Naive thymus-derived CD4-positive, alpha-beta T cell (primary cell): Measurements from ENCODE around the gene POC5. TPM values are rescaled to one million over a fixed set of nuclear protein-coding genes. Genes with fewer than 3 reads are reported as not detected.

Source experiments
- ATAC-seq: fragments of 150-1000 bp; cut with Tn5 transposase; 2 replicates; pipeline ENCODE4 v1.10.0; 2021; ENCODE audit warnings: mild to moderate bottlenecking, moderate library complexity
- CTCF ChIA-PET: fragments of 350-600 bp; sonication (Branson Sonifier 250); formaldehyde crosslinking; loops from one replicate; lab custom pipeline; 2021; ENCODE audit warnings: antibody characterized with exemption; lab: Charles Lee
- POLR2A ChIA-PET: fragments of 350-600 bp; sonication (Branson Sonifier 250); formaldehyde crosslinking; loops from one replicate; lab custom pipeline; 2021; ENCODE audit warnings: antibody characterized with exemption, inconsistent platforms; lab: Charles Lee
- DNase-seq, 9 donors: peaks; one replicate each; pipeline versions ENCODE4 v3.0.0 to v3.0.0-alpha.2; 2020 to 2022; ENCODE audit warnings: mixed read lengths in 1 of 9
- H3K27ac ChIP-seq: one replicate; pipeline ENCODE4 v1.7.0; 2013; ENCODE audit warnings: mild to moderate bottlenecking, low read depth, low read length, moderate library complexity
- H3K27me3 ChIP-seq, 2 donors: one replicate each; pipeline ENCODE4 v1.7.0; 2013; ENCODE audit warnings: low read length in 2 of 2, mild to moderate bottlenecking in 2 of 2, moderate library complexity in 2 of 2; ENCODE audit not compliant: control insufficient read depth in 2 of 2, insufficient read depth in 2 of 2
- H3K36me3 ChIP-seq, 3 experiments: 1 replicate in 2 of 3; 2 replicates in 1 of 3; pipeline ENCODE4 v1.7.0; 2013; ENCODE audit warnings: low read length in 3 of 3, mild to moderate bottlenecking in 3 of 3, moderate library complexity in 1 of 3; ENCODE audit not compliant: insufficient read depth in 3 of 3, control insufficient read depth in 2 of 3
- H3K4me1 ChIP-seq, 2 donors: one replicate each; pipeline ENCODE4 v1.7.0; 2013; ENCODE audit warnings: low read length in 2 of 2, mild to moderate bottlenecking in 2 of 2, moderate library complexity in 1 of 2; ENCODE audit not compliant: control insufficient read depth in 2 of 2, insufficient read depth in 2 of 2
- H3K4me3 ChIP-seq: 2 replicates; pipeline ENCODE4 v1.7.0; 2013; ENCODE audit warnings: mild to moderate bottlenecking, low read length
- H3K9me3 ChIP-seq, 3 experiments: 1 replicate in 2 of 3; 2 replicates in 1 of 3; pipeline ENCODE4 v1.7.0; 2013; ENCODE audit warnings: low read length in 3 of 3; ENCODE audit not compliant: control insufficient read depth in 2 of 3
- H3K27ac Mint-ChIP-seq, 9 donors: one replicate each; pipeline ENCODE4 v1.8.0; 2020 to 2022; ENCODE audit warnings: mixed read lengths in 9 of 9, mild to moderate bottlenecking in 8 of 9, moderate library complexity in 5 of 9, inconsistent platforms in 2 of 9
- H3K27me3 Mint-ChIP-seq, 5 donors: one replicate each; pipeline ENCODE4 v1.8.0; 2021 to 2022; ENCODE audit warnings: mixed read lengths in 5 of 5, mild to moderate bottlenecking in 1 of 5
- H3K36me3 Mint-ChIP-seq, 5 donors: one replicate each; pipeline ENCODE4 v1.8.0; 2020 to 2022; ENCODE audit warnings: mixed read lengths in 5 of 5, mild to moderate bottlenecking in 3 of 5, inconsistent platforms in 1 of 5
- H3K4me1 Mint-ChIP-seq, 7 donors: one replicate each; pipeline ENCODE4 v1.8.0; 2020 to 2022; ENCODE audit warnings: mixed read lengths in 7 of 7, mild to moderate bottlenecking in 3 of 7, inconsistent platforms in 1 of 7
- H3K4me3 Mint-ChIP-seq, 10 donors: one replicate each; pipeline ENCODE4 v1.8.0; 2020 to 2022; ENCODE audit warnings: mild to moderate bottlenecking in 10 of 10, mixed read lengths in 10 of 10, moderate library complexity in 6 of 10, inconsistent platforms in 2 of 10
- H3K9me3 Mint-ChIP-seq, 11 donors: one replicate each; pipeline ENCODE4 v1.8.0; 2020 to 2022; ENCODE audit warnings: mixed read lengths in 11 of 11, mild to moderate bottlenecking in 4 of 11, inconsistent platforms in 1 of 11, moderate library complexity in 1 of 11
- intact Hi-C, 2 donors: fragments of 100-400 bp; cut with micrococcal nuclease; formaldehyde crosslinking; loops; one replicate each; pipeline ENCODE4 v1.15.1; 2023
- polyA plus RNA-seq, 2 donors: library from polyadenylated mRNA; unstranded; fragments of 300-500 nt; fragmentation: Illumina TruSeq; gene quantifications; one replicate each; pipeline ENCODE4 v1.2.3, GENCODE V29; 2021
- total RNA-seq, 6 experiments: library from RNA in 5 of 6; stranded (reverse) in 5 of 6; gene quantifications; 1 replicate in 5 of 6; 2 replicates in 1 of 6; pipeline ENCODE4 v1.2.3 and lab custom pipeline; 2021 to 2026

POC5 gene
- total and polyA plus RNA-seq, 7 experiments from 2014 or later: 8.5 to 18.0 (median 15.0) TPM

DNA sequence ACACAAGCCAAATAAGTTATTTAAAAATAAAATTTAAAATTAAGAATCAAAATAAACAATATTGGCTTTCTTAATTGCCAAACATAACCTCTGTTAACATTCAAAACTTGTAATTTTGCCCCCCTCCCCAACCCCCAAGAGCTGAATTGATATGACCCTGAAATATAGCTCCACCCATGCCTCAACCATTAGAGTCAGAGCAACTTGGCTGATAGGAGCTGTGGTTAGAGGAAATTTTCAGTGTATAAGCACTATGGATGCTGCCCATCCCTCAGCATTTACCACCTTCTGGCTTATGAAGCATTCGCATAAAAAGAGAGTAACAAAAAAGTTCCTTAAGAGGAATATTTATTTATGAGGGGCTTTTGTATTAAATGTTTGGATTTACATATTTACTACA, 6.1 kb downstream of the POC5 start:
- Mint-ChIP-seq H3K4me3 (no peak overlapping the region), H3K36me3 (peaks cover 5 to 33% (median 21%) of the 10 kb centered on the region in 5 donors), H3K9me3 (peaks cover 0 to 1% (median 0%) of the 10 kb centered on the region in 11 donors), H3K27me3 (no peaks in the 10 kb centered on the region), H3K27ac (peak overlapping the region in 1 of 9 donors; percentile 59), H3K4me1 (peaks cover 23 to 50% (median 44%) of the 10 kb centered on the region in 7 donors)
- POLR2A ChIA-PET: no interaction called here
- ATAC-seq (no peak), DNase-seq (no peak)
- H3K4me1 ChIP-seq: peaks cover 1 to 4% of the 10 kb centered on the region in 2 donors
- no peak overlapping the region for H3K4me3 ChIP-seq
- intact Hi-C loops: loop anchor here (10.0 kb wide), 2 partner anchors 476 to 544 kb away; partner anchors contain the start of gene ANKRD31 (in 1 of the 2)
- CTCF ChIA-PET: no interaction called here
- H3K27me3 ChIP-seq: no peaks in the 10 kb centered on the region
- no peaks in the 10 kb centered on the region for H3K9me3 ChIP-seq
- H3K27ac ChIP-seq: no peak overlapping the region
- H3K36me3 ChIP-seq: peaks cover 0 to 19% (median 0%) of the 10 kb centered on the region in 3 experiments

DNA sequence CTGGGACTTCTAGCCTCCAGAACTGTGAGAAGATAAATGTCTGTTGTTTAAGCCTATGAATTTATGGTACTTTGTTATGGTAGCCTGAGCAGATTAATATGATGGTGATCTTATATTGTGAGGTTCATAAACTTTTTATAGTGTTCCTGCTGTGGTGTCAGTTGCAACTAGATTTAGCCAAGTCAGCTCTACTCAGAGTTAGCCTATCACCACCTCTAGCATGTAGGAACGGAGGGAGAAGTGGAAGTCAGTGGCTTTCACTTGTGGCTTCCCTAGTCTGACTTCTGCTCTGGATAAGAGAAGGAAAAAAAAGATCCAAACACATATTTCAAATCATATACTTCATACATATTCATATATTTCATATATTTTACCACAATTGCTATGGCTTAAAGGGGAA, 6.6 kb downstream of the POC5 start:
- no peak for DNase-seq
- POLR2A ChIA-PET: no interaction called here
- Histone ChIP-seq H3K4me3 (no peak overlapping the region), H3K36me3 (peaks cover 0 to 19% (median 0%) of the 10 kb centered on the region in 3 experiments), H3K4me1 (peaks cover 0 to 3% of the 10 kb centered on the region in 2 donors), H3K9me3 (no peaks in the 10 kb centered on the region), H3K27ac (no peak overlapping the region), H3K27me3 (no peaks in the 10 kb centered on the region)
- Mint-ChIP-seq H3K36me3 (peaks cover 5 to 36% (median 20%) of the 10 kb centered on the region in 5 donors), H3K4me1 (peaks cover 19 to 45% (median 39%) of the 10 kb centered on the region in 7 donors), H3K4me3 (no peak overlapping the region), H3K27ac (no peak overlapping the region), H3K9me3 (no peaks in the 10 kb centered on the region), H3K27me3 (no peaks in the 10 kb centered on the region)
- CTCF ChIA-PET: no interaction called here
- intact Hi-C loops: loop anchor here (10.0 kb wide), 2 partner anchors 476 to 544 kb away; partner anchors contain the start of gene ANKRD31 (in 1 of the 2)
- ATAC-seq: peak; percentile 44

DNA sequence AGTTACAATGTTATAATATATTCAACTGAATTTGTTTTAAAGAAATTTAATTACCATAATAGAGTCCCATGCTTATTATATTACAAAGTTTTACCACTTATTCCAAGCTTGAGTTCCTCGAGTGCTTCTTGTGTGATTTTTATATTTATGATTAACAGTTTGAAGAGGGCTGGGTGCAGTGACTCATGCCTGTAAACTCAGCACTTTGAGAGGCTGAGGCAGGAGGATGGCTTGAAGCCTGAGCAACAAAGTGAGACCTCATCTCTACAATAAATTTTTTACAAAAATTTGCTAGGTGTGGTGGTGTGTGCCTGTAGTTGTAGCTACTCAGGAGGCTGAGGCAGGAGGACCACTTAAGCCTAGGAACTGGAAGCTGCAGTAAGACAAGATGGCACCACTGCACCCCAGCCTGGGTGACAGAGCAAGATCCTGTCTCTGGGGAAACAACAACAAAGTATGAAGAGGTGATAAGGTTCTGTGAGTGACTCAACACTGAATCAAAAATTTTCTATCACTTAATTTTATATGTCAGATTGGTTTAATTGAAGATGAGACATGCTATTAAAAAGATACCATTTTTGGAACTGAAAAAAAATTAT, 9.2 kb downstream of the POC5 start:
- Mint-ChIP-seq H3K9me3 (no peaks in the 10 kb centered on the region), H3K36me3 (peaks cover 0 to 34% (median 14%) of the 10 kb centered on the region in 5 donors), H3K4me3 (no peak overlapping the region), H3K27me3 (no peaks in the 10 kb centered on the region), H3K27ac (no peak overlapping the region), H3K4me1 (peaks cover 2 to 23% (median 16%) of the 10 kb centered on the region in 7 donors)
- CTCF ChIA-PET: interaction anchor here (0.6 kb wide), 1 partner anchor 378 kb away, joined by 3 read pairs; no protein-coding TSS in a partner anchor
- DNase-seq (no peak), ATAC-seq (no peak)
- Histone ChIP-seq H3K36me3 (peaks cover 0 to 21% (median 2%) of the 10 kb centered on the region in 3 experiments), H3K27me3 (no peaks in the 10 kb centered on the region), H3K4me3 (no peak overlapping the region), H3K4me1 (no peaks in the 10 kb centered on the region), H3K27ac (no peak overlapping the region), H3K9me3 (no peaks in the 10 kb centered on the region)
- intact Hi-C loops: no loop called here
- POLR2A ChIA-PET: no interaction called here

DNA sequence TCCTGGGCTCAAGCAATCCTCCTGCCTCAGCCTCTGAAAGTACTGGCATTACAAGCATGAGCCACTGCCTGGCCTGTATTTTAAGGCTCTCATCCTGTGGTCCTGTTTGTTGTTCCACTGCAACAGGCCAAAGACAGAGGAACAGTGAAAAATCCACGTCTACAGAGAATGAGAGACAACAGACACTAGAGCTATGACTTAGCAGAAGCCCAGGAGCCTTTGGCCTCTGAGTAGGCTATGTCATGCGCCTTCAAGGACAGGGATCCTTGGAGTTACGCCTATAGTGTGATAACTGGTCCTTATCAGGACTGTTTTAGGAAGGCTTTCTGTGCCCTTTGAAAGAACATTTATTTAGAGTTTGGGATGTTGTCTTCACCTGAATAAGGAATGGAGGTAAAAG, 10.5 kb downstream of the POC5 start:
- Histone ChIP-seq H3K36me3 (peaks cover 10 to 29% (median 11%) of the 10 kb centered on the region in 3 experiments), H3K9me3 (no peaks in the 10 kb centered on the region), H3K27me3 (no peaks in the 10 kb centered on the region), H3K4me3 (no peak overlapping the region), H3K27ac (no peak overlapping the region), H3K4me1 (no peaks in the 10 kb centered on the region)
- no peak for DNase-seq
- Mint-ChIP-seq H3K9me3 (no peaks in the 10 kb centered on the region), H3K36me3 (peaks cover 4 to 44% (median 26%) of the 10 kb centered on the region in 5 donors), H3K27me3 (no peaks in the 10 kb centered on the region), H3K27ac (no peak overlapping the region), H3K4me3 (no peak overlapping the region), H3K4me1 (peaks cover 2 to 20% (median 16%) of the 10 kb centered on the region in 7 donors)
- no peak for ATAC-seq
- intact Hi-C loops: no loop called here
- ChIA-PET CTCF (interaction anchor here (1.0 kb wide), 1 partner anchor 26 kb away, joined by 3 read pairs; no protein-coding TSS in a partner anchor), POLR2A (no interaction called here)

DNA sequence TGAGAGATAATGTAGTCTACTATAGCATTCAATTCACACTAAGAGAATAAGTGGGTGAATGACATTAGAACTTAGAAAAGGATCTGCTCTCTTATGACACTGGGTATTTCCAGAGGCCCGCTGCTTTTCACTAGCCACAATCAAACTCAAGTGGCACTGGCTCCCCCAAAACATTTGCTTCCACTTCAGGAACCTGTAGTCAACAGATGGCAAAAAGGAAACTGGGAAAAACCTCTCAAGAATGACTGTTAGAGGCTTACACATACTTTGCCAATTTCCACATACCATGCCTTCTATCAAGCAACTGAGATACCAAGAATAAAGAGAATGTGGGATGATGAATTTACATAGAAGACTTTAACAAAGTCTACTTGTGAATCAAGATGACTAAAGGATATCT, 11.2 kb downstream of the POC5 start:
- H3K4me1 ChIP-seq: no peaks in the 10 kb centered on the region
- Mint-ChIP-seq H3K27ac (no peak overlapping the region), H3K27me3 (no peaks in the 10 kb centered on the region), H3K36me3 (peaks cover 4 to 45% (median 27%) of the 10 kb centered on the region in 5 donors), H3K4me3 (no peak overlapping the region), H3K4me1 (peaks cover 0 to 17% (median 12%) of the 10 kb centered on the region in 7 donors), H3K9me3 (peaks cover 0 to 2% (median 0%) of the 10 kb centered on the region in 11 donors)
- ChIA-PET POLR2A (no interaction called here), CTCF (no interaction called here)
- no peak for ATAC-seq
- H3K9me3 ChIP-seq: no peaks in the 10 kb centered on the region
- no peak for DNase-seq
- no peaks in the 10 kb centered on the region for H3K27me3 ChIP-seq
- no peak overlapping the region for H3K4me3 ChIP-seq
- intact Hi-C loops: no loop called here
- H3K27ac ChIP-seq: no peak overlapping the region
- H3K36me3 ChIP-seq: peaks cover 11 to 31% (median 13%) of the 10 kb centered on the region in 3 experiments

DNA sequence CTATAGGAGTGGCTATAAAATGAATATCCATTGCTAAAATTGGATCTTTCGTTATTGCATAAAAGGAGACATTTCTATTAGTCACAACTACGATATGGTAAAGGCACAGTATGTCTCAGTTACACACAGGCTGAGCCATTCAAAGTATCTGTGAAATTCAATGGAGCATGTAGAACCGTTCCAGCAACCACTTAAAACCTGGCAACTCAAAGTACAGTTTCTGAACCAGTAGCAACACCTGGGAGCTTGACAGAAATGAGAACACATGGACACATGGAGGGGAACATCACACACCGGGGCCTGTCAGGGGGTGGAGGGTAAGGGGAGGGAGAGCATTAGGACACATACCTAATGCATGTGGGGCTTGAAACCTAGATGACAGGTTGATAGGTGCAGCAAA, 15.4 kb downstream of the POC5 start:
- ATAC-seq: no peak
- POLR2A ChIA-PET: no interaction called here
- Histone ChIP-seq H3K36me3 (peaks cover 11 to 22% (median 13%) of the 10 kb centered on the region in 3 experiments), H3K27ac (no peak overlapping the region), H3K4me3 (no peak overlapping the region), H3K27me3 (no peaks in the 10 kb centered on the region), H3K9me3 (no peaks in the 10 kb centered on the region), H3K4me1 (no peaks in the 10 kb centered on the region)
- Mint-ChIP-seq H3K9me3 (peaks cover 0 to 2% (median 0%) of the 10 kb centered on the region in 11 donors), H3K36me3 (peaks cover 10 to 43% (median 35%) of the 10 kb centered on the region in 5 donors), H3K4me3 (no peak overlapping the region), H3K27ac (peak overlapping the region in 1 of 9 donors; percentile 31), H3K4me1 (peaks cover 3 to 19% (median 7%) of the 10 kb centered on the region in 7 donors), H3K27me3 (no peaks in the 10 kb centered on the region)
- DNase-seq: no peak
- CTCF ChIA-PET: no interaction called here
- intact Hi-C loops: no loop called here
